Ishikawa (cell line): ENCODE measurements around the gene PCDHB11.
A peak's percentile ranks its signal among the peaks of the same experiment; 100 is the strongest.
"Not testable (repeated sequence)": the region's sequence is repeated elsewhere in the genome, so short reads cannot be mapped to it uniquely, and the experiment has no call there.

Source experiments
- CEBPB ChIP-seq: IDR thresholded peaks from 2 replicates; pipeline ENCODE4 v1.6.1; 2012
- CREB1 ChIP-seq: IDR thresholded peaks from 2 replicates; pipeline ENCODE4 v1.6.1; 2012; ENCODE audit warnings: low read depth
- EGR1 ChIP-seq: IDR thresholded peaks from 2 replicates; pipeline ENCODE4 v1.6.1; 2012
- EP300 ChIP-seq: IDR thresholded peaks from 2 replicates; pipeline ENCODE4 v1.6.1; 2012; ENCODE audit warnings: borderline replicate concordance
- FOXM1 ChIP-seq: IDR thresholded peaks from 2 replicates; pipeline ENCODE4 v1.6.1; 2012; ENCODE audit warnings: low read depth, borderline replicate concordance
- NFIC ChIP-seq: IDR thresholded peaks from 2 replicates; pipeline ENCODE4 v1.6.1; 2012
- RAD21 ChIP-seq: IDR thresholded peaks from 2 replicates; pipeline ENCODE4 v1.6.1; 2012; ENCODE audit warnings: low read depth
- REST ChIP-seq: IDR thresholded peaks from 2 replicates; pipeline ENCODE4 v1.6.1; 2012; ENCODE audit warnings: low read depth, mild to moderate bottlenecking
- TAF1 ChIP-seq: IDR thresholded peaks from 2 replicates; pipeline ENCODE4 v1.6.1; 2012; ENCODE audit warnings: low read depth, mild to moderate bottlenecking
- TCF12 ChIP-seq: IDR thresholded peaks from 2 replicates; pipeline ENCODE4 v1.6.1; 2012; ENCODE audit warnings: low read depth
- TEAD4 ChIP-seq: IDR thresholded peaks from 2 replicates; pipeline ENCODE4 v1.6.1; 2012
- USF1 ChIP-seq: IDR thresholded peaks from 2 replicates; pipeline ENCODE4 v1.6.1; 2012
- YY1 ChIP-seq: IDR thresholded peaks from 2 replicates; pipeline ENCODE4 v1.6.1; 2012; ENCODE audit warnings: low read depth
- ZBTB7A ChIP-seq: IDR thresholded peaks from 2 replicates; pipeline ENCODE4 v1.6.1; 2012; ENCODE audit warnings: low read depth
- TF ChIP-seq, protein P1 (sequence below): IDR thresholded peaks from 2 replicates; pipeline ENCODE4 v1.6.1; 2012

PCDHB11 gene

GRCh38 chr5:141172381-141173204, 26.8 kb upstream of the PCDHB11 start, which contains the start of gene PCDHB7:
Gene PCDHB7 (plus strand): TSS chr5:141172644. CDS start chr5:141172836, 192 bp downstream.
- TF ChIP-seq RAD21 (peak; percentile 42), REST (no peak)

GRCh38 chr5:141175933-141176332, 23.5 kb upstream of the PCDHB11 start:
- no peak for TF ChIP-seq CEBPB
- TF ChIP-seq RAD21, result no peak
- no peak for TF ChIP-seq CREB1
- TF ChIP-seq TAF1, result no peak
- no peak for TF ChIP-seq YY1
- TF ChIP-seq EGR1, result no peak
- no peak for TF ChIP-seq FOXM1
- TF ChIP-seq TCF12, result no peak
- no peak for TF ChIP-seq EP300
- no peak for TF ChIP-seq REST
- no peak for TF ChIP-seq ZBTB7A
- TF ChIP-seq TEAD4, result no peak
- TF ChIP-seq, protein P1, sequence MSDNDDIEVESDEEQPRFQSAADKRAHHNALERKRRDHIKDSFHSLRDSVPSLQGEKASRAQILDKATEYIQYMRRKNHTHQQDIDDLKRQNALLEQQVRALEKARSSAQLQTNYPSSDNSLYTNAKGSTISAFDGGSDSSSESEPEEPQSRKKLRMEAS, result no peak
- TF ChIP-seq NFIC, result no peak
- TF ChIP-seq USF1, result no peak

DNA sequence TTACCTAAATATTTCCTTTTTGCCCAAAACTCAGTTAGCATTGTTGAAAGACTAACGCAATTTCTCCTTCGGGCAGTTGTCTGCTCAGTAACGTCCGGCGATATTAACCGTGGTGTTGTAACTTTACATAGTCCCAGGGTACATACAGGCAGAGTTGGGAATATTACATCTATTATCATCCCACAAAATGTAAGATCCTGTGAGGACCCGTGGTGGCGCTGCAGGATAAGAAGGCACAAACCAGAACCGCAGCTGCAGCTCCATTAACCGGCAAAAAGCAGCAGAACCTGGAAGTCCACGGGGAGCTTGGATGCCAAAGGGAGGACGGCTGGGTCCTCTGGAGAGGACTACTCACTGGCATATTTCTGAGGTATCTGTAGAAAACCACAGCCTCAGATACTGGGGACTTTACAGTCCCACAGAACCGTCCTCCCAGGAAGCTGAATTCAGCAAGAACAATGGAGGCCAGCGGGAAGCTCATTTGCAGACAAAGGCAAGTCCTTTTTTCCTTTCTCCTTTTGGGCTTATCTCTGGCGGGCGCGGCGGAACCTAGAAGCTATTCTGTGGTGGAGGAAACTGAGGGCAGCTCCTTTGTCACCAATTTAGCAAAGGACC, 21.7 kb upstream of the PCDHB11 start, which contains the start of gene PCDHB8:
PCDHB8 (plus strand) TSS at position 214 of the 615 bp plus-strand sequence; CDS start at position 459, 245 bp downstream.
- TF ChIP-seq TCF12, EGR1: not testable (repeated sequence)
- TF ChIP-seq, protein P1, result not testable (repeated sequence)

GRCh38 chr5:141180313-141180712, 19.1 kb upstream of the PCDHB11 start:
- TF ChIP-seq NFIC (no peak), REST (no peak), YY1 (no peak), TAF1 (no peak), RAD21 (no peak), TEAD4 (no peak), FOXM1 (no peak), CEBPB (no peak), USF1 (no peak), EP300 (no peak), CREB1 (no peak), ZBTB7A (no peak), EGR1 (no peak), TCF12 (no peak)
- TF ChIP-seq, protein P1, result no peak
